ENCODE data around the gene PHGDH. TPM values are rescaled to one million over a fixed set of nuclear protein-coding genes. Genes with fewer than 3 reads are reported as not detected.
"Not testable (repeated sequence)": the region's sequence is repeated elsewhere in the genome, so short reads cannot be mapped to it uniquely, and the experiment has no call there.

PHGDH gene
- total and polyA plus RNA-seq, 5 donors from 2014 or later: 1.5 to 6.6 (median 4.4) TPM

DNA sequence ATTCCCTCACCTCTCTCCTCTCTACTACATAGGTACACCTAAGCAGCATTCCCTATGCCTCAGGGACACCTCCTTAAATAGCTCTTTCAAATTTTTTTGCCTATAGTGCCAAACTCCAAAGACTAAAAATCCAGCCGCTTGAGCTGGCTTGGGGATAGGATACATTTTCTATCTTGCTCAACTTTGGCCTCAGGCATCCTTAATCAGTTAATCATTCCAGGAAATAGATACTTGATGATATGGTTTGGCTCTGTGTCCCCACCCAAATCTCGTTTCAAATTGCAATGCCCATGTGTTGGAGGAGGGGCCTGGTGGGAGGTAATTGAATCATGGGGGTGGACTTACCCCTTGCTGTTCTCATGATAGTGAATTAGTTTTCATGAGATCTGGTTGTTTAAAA is 11.4 kb upstream of the PHGDH start:
- DNase-seq (no peak), ATAC-seq (ENCODE audit: low read depth in 2 of 2) (no peak)
- no peak overlapping the region for H3K4me3 Mint-ChIP-seq
- no peaks in the 10 kb centered on the region for H3K36me3 ChIP-seq (ENCODE audit: control insufficient read depth, insufficient read depth, low read length)
- peaks cover 10% of the 10 kb centered on the region for H3K27me3 Mint-ChIP-seq
- peaks cover 3% of the 10 kb centered on the region for H3K36me3 Mint-ChIP-seq
- H3K27ac Mint-ChIP-seq: no peak overlapping the region
- no peak overlapping the region for H3K27ac ChIP-seq (ENCODE audit: insufficient read depth, low read length, poor library complexity, severe bottlenecking)
- H3K4me1 Mint-ChIP-seq: no peaks in the 10 kb centered on the region
- H3K9me3 Mint-ChIP-seq: peaks cover 0 to 22% (median 14%) of the 10 kb centered on the region in 7 donors
- peaks cover 5% of the 10 kb centered on the region for H3K27me3 ChIP-seq (ENCODE audit: control insufficient read depth, insufficient read depth, low read length)
- no peak overlapping the region for H3K4me3 ChIP-seq (ENCODE audit: low read depth, low read length)
- H3K4me1 ChIP-seq (ENCODE audit: control insufficient read depth, insufficient read depth, low read length, poor library complexity, severe bottlenecking): no peaks in the 10 kb centered on the region
- peaks cover 4 to 5% of the 10 kb centered on the region in 2 experiments for H3K9me3 ChIP-seq (ENCODE audit: control insufficient read depth in 2 of 2, low read length in 2 of 2)

DNA sequence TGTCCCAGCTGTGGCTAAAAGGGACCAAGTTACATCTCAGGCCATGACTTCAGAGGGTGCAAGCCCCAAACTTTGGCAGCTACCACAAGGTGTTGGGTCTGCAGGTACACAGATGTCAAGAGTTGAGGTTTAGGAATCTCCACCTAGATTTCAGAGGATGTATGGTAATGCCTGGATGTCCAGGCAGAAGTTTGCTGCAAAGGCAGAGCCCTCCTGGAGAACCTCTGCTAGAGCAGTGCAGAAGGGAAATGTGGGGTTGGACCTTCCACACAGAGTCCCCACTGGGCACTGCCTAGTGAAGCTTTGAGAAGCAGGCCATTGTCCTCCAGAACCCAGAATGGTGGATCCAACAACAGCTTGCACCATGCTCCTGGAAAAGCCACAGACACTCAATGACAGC is 10.1 kb upstream of the PHGDH start:
- peaks cover 0 to 22% (median 15%) of the 10 kb centered on the region in 7 donors for H3K9me3 Mint-ChIP-seq
- H3K4me3 Mint-ChIP-seq: no peak overlapping the region
- Histone ChIP-seq H3K4me1 (ENCODE audit: control insufficient read depth, insufficient read depth, low read length, poor library complexity, severe bottlenecking) (no peaks in the 10 kb centered on the region), H3K27me3 (ENCODE audit: control insufficient read depth, insufficient read depth, low read length) (peaks cover 5% of the 10 kb centered on the region), H3K9me3 (ENCODE audit: control insufficient read depth in 2 of 2, low read length in 2 of 2) (peaks cover 4 to 5% of the 10 kb centered on the region in 2 experiments), H3K36me3 (ENCODE audit: control insufficient read depth, insufficient read depth, low read length) (no peaks in the 10 kb centered on the region), H3K27ac (ENCODE audit: insufficient read depth, low read length, poor library complexity, severe bottlenecking) (no peak overlapping the region), H3K4me3 (ENCODE audit: low read depth, low read length) (no peak overlapping the region)
- ATAC-seq (ENCODE audit: low read depth in 2 of 2) (no peak), DNase-seq (no peak)
- H3K27ac Mint-ChIP-seq: no peak overlapping the region
- peaks cover 3% of the 10 kb centered on the region for H3K36me3 Mint-ChIP-seq
- H3K4me1 Mint-ChIP-seq: no peaks in the 10 kb centered on the region
- peaks cover 10% of the 10 kb centered on the region for H3K27me3 Mint-ChIP-seq

DNA sequence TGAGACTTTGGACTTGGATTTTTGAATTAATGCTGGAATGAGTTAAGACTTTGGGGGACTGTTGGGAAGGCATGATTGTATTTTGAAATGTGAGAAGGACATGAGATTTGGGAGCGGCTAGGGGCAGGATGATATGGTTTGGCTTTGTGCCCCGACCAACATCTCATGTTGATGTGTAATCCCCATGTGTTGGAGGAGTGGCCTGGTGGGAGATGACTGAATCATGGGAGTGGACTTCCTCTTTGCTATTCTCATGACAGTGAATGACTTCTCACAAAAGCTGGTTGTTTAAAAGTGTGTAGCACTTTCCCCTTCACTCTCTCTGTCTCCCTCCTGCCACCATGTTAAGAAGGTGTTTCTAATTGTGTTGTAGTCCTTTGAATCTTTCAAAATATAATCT is 9.3 kb upstream of the PHGDH start:
- no peak overlapping the region for H3K27ac Mint-ChIP-seq
- peaks cover 3% of the 10 kb centered on the region for H3K36me3 Mint-ChIP-seq
- H3K27ac ChIP-seq (ENCODE audit: insufficient read depth, low read length, poor library complexity, severe bottlenecking): no peak overlapping the region
- H3K4me3 Mint-ChIP-seq: no peak overlapping the region
- peaks cover 5% of the 10 kb centered on the region for H3K27me3 ChIP-seq (ENCODE audit: control insufficient read depth, insufficient read depth, low read length)
- peaks cover 0 to 22% (median 15%) of the 10 kb centered on the region in 7 donors for H3K9me3 Mint-ChIP-seq
- H3K27me3 Mint-ChIP-seq: peaks cover 10% of the 10 kb centered on the region
- ATAC-seq (ENCODE audit: low read depth in 2 of 2) (no peak), DNase-seq (no peak)
- no peak overlapping the region for H3K4me3 ChIP-seq (ENCODE audit: low read depth, low read length)
- no peaks in the 10 kb centered on the region for H3K4me1 Mint-ChIP-seq
- H3K9me3 ChIP-seq (ENCODE audit: control insufficient read depth in 2 of 2, low read length in 2 of 2): peaks cover 4 to 5% of the 10 kb centered on the region in 2 experiments
- no peaks in the 10 kb centered on the region for H3K36me3 ChIP-seq (ENCODE audit: control insufficient read depth, insufficient read depth, low read length)
- no peaks in the 10 kb centered on the region for H3K4me1 ChIP-seq (ENCODE audit: control insufficient read depth, insufficient read depth, low read length, poor library complexity, severe bottlenecking)

DNA sequence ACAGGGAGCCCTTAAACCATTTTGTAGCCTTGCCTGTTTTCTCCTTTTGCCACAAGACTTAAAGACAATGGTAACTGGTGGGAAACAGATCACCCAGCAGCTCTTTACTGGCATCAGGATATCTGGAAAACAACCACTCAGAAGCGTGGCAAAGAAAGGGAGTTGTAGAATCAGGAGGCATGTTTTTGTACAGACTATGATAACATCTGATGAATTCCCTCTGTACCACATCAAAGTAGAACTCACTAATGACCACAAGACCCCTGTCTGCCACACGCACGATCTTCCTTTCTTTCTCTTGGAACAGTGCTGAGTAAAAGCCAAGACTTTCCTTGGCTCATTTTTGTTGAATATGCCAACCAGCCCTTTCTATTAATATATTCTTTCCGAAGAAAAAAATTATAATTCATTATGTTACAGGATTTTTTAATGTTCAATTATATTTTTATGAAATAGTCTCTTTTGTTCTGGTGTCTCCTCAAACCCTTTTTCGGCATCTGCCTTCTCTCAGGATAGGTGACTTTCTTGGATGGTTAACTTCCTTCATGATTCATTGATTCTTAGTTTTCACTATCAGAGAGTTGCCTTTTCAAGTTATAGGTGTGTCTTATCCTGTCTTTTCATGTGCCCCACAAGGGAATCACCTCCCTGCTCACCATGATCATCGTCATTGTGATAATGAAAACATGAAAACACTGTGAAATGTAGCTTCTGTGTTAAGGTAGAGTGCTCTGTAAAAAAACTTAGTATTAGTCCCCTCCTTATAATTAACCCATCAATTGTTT is 7.9 kb upstream of the PHGDH start:
- DNase-seq: no peak
- Mint-ChIP-seq H3K27ac (no peak overlapping the region), H3K36me3 (peaks cover 3% of the 10 kb centered on the region), H3K27me3 (peaks cover 10% of the 10 kb centered on the region), H3K4me3 (no peak overlapping the region), H3K4me1 (no peaks in the 10 kb centered on the region), H3K9me3 (peaks cover 0 to 22% (median 11%) of the 10 kb centered on the region in 7 donors)
- Histone ChIP-seq H3K4me1 (ENCODE audit: control insufficient read depth, insufficient read depth, low read length, poor library complexity, severe bottlenecking) (no peaks in the 10 kb centered on the region), H3K4me3 (ENCODE audit: low read depth, low read length) (no peak overlapping the region), H3K9me3 (ENCODE audit: control insufficient read depth in 2 of 2, low read length in 2 of 2) (peaks cover 4 to 5% of the 10 kb centered on the region in 2 experiments), H3K27me3 (ENCODE audit: control insufficient read depth, insufficient read depth, low read length) (peaks cover 5% of the 10 kb centered on the region), H3K27ac (ENCODE audit: insufficient read depth, low read length, poor library complexity, severe bottlenecking) (no peak overlapping the region), H3K36me3 (ENCODE audit: control insufficient read depth, insufficient read depth, low read length) (no peaks in the 10 kb centered on the region)
- no peak for ATAC-seq (ENCODE audit: low read depth in 2 of 2)

DNA sequence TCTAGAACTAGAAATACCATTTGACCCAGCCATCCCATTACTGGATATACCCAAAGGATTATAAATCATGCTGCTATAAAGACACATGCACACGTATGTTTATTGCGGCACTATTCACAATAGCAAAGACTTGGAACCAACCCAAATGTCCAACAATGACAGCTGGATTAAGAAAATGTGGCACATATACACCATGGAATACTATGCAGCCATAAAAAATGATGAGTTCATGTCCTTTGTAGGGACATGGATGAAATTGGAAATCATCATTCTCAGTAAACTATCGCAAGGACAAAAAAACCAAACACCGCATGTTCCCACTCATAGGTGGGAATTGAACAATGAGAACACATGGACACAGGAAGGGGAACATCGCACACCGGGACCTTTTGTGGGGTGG is 5.1 kb upstream of the PHGDH start:
- not testable (repeated sequence) for H3K9me3 ChIP-seq (ENCODE audit: control insufficient read depth in 2 of 2, low read length in 2 of 2); ATAC-seq (ENCODE audit: low read depth in 2 of 2); H3K4me3 ChIP-seq (ENCODE audit: low read depth, low read length); H3K27ac Mint-ChIP-seq; H3K36me3 ChIP-seq (ENCODE audit: control insufficient read depth, insufficient read depth, low read length); H3K4me1 Mint-ChIP-seq; H3K27me3 ChIP-seq (ENCODE audit: control insufficient read depth, insufficient read depth, low read length); DNase-seq; H3K36me3 Mint-ChIP-seq; H3K4me1 ChIP-seq (ENCODE audit: control insufficient read depth, insufficient read depth, low read length, poor library complexity, severe bottlenecking); H3K27ac ChIP-seq (ENCODE audit: insufficient read depth, low read length, poor library complexity, severe bottlenecking); H3K4me3 Mint-ChIP-seq
- peaks cover 0 to 13% (median 9%) of the 10 kb centered on the region in 7 donors for H3K9me3 Mint-ChIP-seq
- H3K27me3 Mint-ChIP-seq: peaks cover 23% of the 10 kb centered on the region

DNA sequence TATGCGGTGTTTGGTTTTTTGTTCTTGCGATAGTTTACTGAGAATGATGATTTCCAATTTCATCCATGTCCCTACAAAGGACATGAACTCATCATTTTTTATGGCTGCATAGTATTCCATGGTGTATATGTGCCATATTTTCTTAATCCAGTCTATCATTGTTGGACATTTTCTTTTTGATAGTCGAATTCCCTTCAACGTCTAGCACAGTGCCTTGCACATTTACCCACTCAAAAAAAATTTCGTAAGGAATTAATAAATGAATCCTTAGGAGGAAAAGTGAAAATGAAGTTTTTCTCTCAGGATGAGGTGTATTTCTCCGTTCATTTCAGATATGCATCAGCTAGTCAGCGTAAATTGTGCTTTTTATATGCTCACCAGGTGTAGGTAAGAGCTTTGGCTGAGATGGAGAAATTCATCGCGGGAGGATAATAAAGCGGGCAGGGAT is 354 bp upstream of the PHGDH start:
- not testable (repeated sequence) for H3K27me3 ChIP-seq (ENCODE audit: control insufficient read depth, insufficient read depth, low read length); H3K9me3 ChIP-seq (ENCODE audit: control insufficient read depth in 2 of 2, low read length in 2 of 2); H3K36me3 ChIP-seq (ENCODE audit: control insufficient read depth, insufficient read depth, low read length); ATAC-seq (ENCODE audit: low read depth in 2 of 2); H3K27ac ChIP-seq (ENCODE audit: insufficient read depth, low read length, poor library complexity, severe bottlenecking); H3K9me3 Mint-ChIP-seq; H3K36me3 Mint-ChIP-seq; H3K27ac Mint-ChIP-seq; DNase-seq
- H3K4me1 ChIP-seq (ENCODE audit: control insufficient read depth, insufficient read depth, low read length, poor library complexity, severe bottlenecking): peaks cover 11% of the 10 kb centered on the region
- peak overlapping the region; percentile 81 to 96 (median 92) for H3K4me3 Mint-ChIP-seq
- peak overlapping the region; percentile 69 for H3K4me3 ChIP-seq (ENCODE audit: low read depth, low read length)
- peaks cover 35% of the 10 kb centered on the region for H3K27me3 Mint-ChIP-seq
- H3K4me1 Mint-ChIP-seq: peaks cover 8 to 15% (median 10%) of the 10 kb centered on the region in 4 donors

DNA sequence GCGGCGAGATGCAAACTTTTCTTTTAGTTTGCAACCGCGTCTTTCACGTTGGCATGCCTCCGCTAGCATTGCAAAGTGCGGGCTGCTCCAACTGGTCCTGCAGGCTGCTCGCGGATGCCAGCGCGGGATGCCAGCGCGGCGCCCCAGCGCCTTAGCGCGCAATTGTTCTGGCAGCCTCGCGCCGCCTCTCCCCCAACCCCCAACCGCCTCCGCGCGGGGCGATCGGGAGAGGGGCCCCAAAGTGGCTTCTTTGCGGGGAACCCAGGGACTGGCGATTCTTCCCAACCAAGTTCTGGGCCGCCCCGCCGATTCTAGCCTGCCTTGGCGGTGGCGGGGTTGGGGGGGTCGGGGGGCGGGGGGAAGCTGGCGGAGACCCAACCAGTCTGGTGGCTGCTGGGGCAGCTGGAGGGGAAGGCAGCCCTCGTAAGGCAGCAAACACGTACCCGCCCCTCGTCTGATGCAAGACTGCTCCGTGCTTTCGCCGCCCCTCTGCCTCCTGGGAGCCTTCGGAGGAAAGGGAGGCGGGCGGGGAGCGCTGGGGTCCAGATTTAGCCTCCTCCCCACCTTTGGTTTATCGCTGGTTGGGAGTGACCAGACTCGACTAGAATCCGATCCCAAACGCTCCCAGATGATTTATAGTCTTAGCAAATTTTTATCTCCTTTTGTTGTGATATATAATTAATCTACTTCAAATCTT is 756 bp downstream of the PHGDH start:
- H3K4me1 Mint-ChIP-seq: peaks cover 8 to 15% (median 10%) of the 10 kb centered on the region in 4 donors
- H3K4me1 ChIP-seq (ENCODE audit: control insufficient read depth, insufficient read depth, low read length, poor library complexity, severe bottlenecking): peaks cover 11% of the 10 kb centered on the region
- peaks cover 0 to 3% (median 0%) of the 10 kb centered on the region in 7 donors for H3K9me3 Mint-ChIP-seq
- no peaks in the 10 kb centered on the region for H3K36me3 Mint-ChIP-seq
- ATAC-seq (ENCODE audit: low read depth in 2 of 2): no peak
- peak overlapping the region; percentile 81 to 96 (median 92) for H3K4me3 Mint-ChIP-seq
- peak overlapping the region; percentile 69 for H3K4me3 ChIP-seq (ENCODE audit: low read depth, low read length)
- H3K36me3 ChIP-seq (ENCODE audit: control insufficient read depth, insufficient read depth, low read length): no peaks in the 10 kb centered on the region
- no peak overlapping the region for H3K27ac Mint-ChIP-seq
- H3K9me3 ChIP-seq (ENCODE audit: control insufficient read depth in 2 of 2, low read length in 2 of 2): no peaks in the 10 kb centered on the region
- H3K27ac ChIP-seq (ENCODE audit: insufficient read depth, low read length, poor library complexity, severe bottlenecking): no peak overlapping the region
- H3K27me3 Mint-ChIP-seq: peaks cover 37% of the 10 kb centered on the region
- peak in 1 of 3 donors; percentile 13 for DNase-seq
- peaks cover 7% of the 10 kb centered on the region for H3K27me3 ChIP-seq (ENCODE audit: control insufficient read depth, insufficient read depth, low read length)

All from CD4-positive, CD25-positive, alpha-beta regulatory T cell (primary cell).